Common myeloid progenitor, CD34-positive (primary cell): ENCODE results near the gene LIPH.

Experiments
- CTCF ChIA-PET: fragments of 350-600 bp; sonication (Branson Sonifier 250); formaldehyde crosslinking; loops from one replicate; lab custom pipeline; 2021; ENCODE audit warnings: antibody characterized with exemption; lab: Charles Lee
- POLR2A ChIA-PET: fragments of 350-600 bp; sonication (Branson Sonifier 250); formaldehyde crosslinking; loops from one replicate; lab custom pipeline; 2021; ENCODE audit warnings: antibody characterized with exemption; lab: Charles Lee
- DNase-seq, 3 donors: peaks; one replicate each; pipeline versions ENCODE4 v3.0.0 to v3.0.0-alpha.2; 2013
- H3K27ac ChIP-seq, 2 experiments: 1 replicate in 1 of 2; 2 replicates in 1 of 2; pipeline ENCODE4 v1.7.0; 2013; ENCODE audit warnings: inconsistent platforms in 2 of 2, low read length in 2 of 2, mild to moderate bottlenecking in 2 of 2, low read depth in 1 of 2, moderate library complexity in 1 of 2; ENCODE audit not compliant: severe bottlenecking in 2 of 2, insufficient read depth in 1 of 2, poor library complexity in 1 of 2
- H3K27me3 ChIP-seq, 5 experiments: replicated peaks in 2 of 5; 1 replicate in 3 of 5; 2 replicates in 2 of 5; pipeline versions ENCODE4 v1.6.1 to v1.7.0; 2013; ENCODE audit warnings: low read length in 4 of 5, mild to moderate bottlenecking in 2 of 5, moderate library complexity in 2 of 5, inconsistent platforms in 1 of 5; ENCODE audit not compliant: insufficient read depth in 5 of 5, control insufficient read depth in 4 of 5
- H3K36me3 ChIP-seq, 4 experiments: 1 replicate in 2 of 4; 2 replicates in 2 of 4; pipeline versions ENCODE4 v1.6.1 to v1.7.0; 2013; ENCODE audit warnings: low read length in 3 of 4, control low read depth in 1 of 4, mild to moderate bottlenecking in 1 of 4; ENCODE audit not compliant: control insufficient read depth in 4 of 4, insufficient read depth in 4 of 4
- H3K4me1 ChIP-seq, 4 experiments: 1 replicate in 3 of 4; 2 replicates in 1 of 4; pipeline versions ENCODE4 v1.6.1 to v1.7.1; 2013; ENCODE audit warnings: low read length in 3 of 4, mild to moderate bottlenecking in 3 of 4, control low read depth in 1 of 4, inconsistent platforms in 1 of 4, moderate library complexity in 1 of 4; ENCODE audit not compliant: control insufficient read depth in 4 of 4, insufficient read depth in 4 of 4; ENCODE audit errors: control extremely low read depth in 1 of 4
- H3K4me3 ChIP-seq, 7 experiments: 1 replicate in 4 of 7; 2 replicates in 3 of 7; pipeline versions ENCODE4 v1.5.1 to v1.7.0; 2013; ENCODE audit warnings: mild to moderate bottlenecking in 7 of 7, low read length in 6 of 7, moderate library complexity in 6 of 7, inconsistent platforms in 2 of 7, low read depth in 2 of 7, control low read depth in 1 of 7; ENCODE audit not compliant: insufficient read depth in 4 of 7, control insufficient read depth in 1 of 7; ENCODE audit errors: extremely low read depth in 1 of 7
- H3K9me3 ChIP-seq, 5 experiments: 1 replicate in 4 of 5; 2 replicates in 1 of 5; pipeline versions ENCODE4 v1.6.1 to v1.7.1; 2013; ENCODE audit warnings: low read length in 4 of 5, mild to moderate bottlenecking in 2 of 5, inconsistent platforms in 1 of 5, low read depth in 1 of 5, moderate library complexity in 1 of 5; ENCODE audit not compliant: control insufficient read depth in 4 of 5, insufficient read depth in 2 of 5; ENCODE audit errors: control extremely low read depth in 1 of 5
- WGBS: methylation state at CpG from one replicate; pipeline ENCODE4 v1.1.5; 2013; ENCODE audit not compliant: insufficient coverage; 5-methylcytosine and 5-hydroxymethylcytosine counted together

The LIPH gene

GRCh38 chr3:185465471-185465870, 86.9 kb downstream of the LIPH start:
- Histone ChIP-seq H3K36me3 (no peaks in the 10 kb centered on the region), H3K4me1 (no peaks in the 10 kb centered on the region), H3K27ac (no peak overlapping the region), H3K4me3 (no peak overlapping the region), H3K27me3 (no peaks in the 10 kb centered on the region), H3K9me3 (no peaks in the 10 kb centered on the region)
- POLR2A ChIA-PET: no interaction called here
- DNase-seq: no peak
- CTCF ChIA-PET: interaction anchor here (2.4 kb wide), 1 partner anchor 94 kb away, joined by 6 read pairs; no protein-coding TSS in a partner anchor
- WGBS: 98% methylated on average over 9 of the region's 9 CpGs

GRCh38 chr3:185460719-185461350, 91.6 kb downstream of the LIPH start:
- Histone ChIP-seq H3K4me3 (no peak overlapping the region), H3K27me3 (no peaks in the 10 kb centered on the region), H3K27ac (no peak overlapping the region), H3K4me1 (no peaks in the 10 kb centered on the region), H3K36me3 (no peaks in the 10 kb centered on the region), H3K9me3 (no peaks in the 10 kb centered on the region)
- DNase-seq: peak; percentile 31 to 44 (median 36)
- WGBS: 100% methylated on average over 1 of the region's 6 CpGs
- ChIA-PET CTCF (interaction anchor here (0.7 to 3.0 kb wide), 13 partner anchors 9 to 116 kb away, joined by 3 to 10 read pairs (median 5); no protein-coding TSS in a partner anchor), POLR2A (no interaction called here)

- CTCF ChIA-PET: interaction anchor here (0.9 to 3.0 kb wide), 10 partner anchors 9 to 115 kb away, joined by 3 to 10 read pairs (median 5); no protein-coding TSS in a partner anchor
Observed at GRCh38 chr3:185460309-185460708, 92.1 kb downstream of the LIPH start.

GRCh38 chr3:185457376-185457775, 95.0 kb downstream of the LIPH start:
- Histone ChIP-seq H3K27ac (no peak overlapping the region), H3K27me3 (no peaks in the 10 kb centered on the region), H3K4me3 (no peak overlapping the region), H3K4me1 (no peaks in the 10 kb centered on the region), H3K36me3 (no peaks in the 10 kb centered on the region), H3K9me3 (no peaks in the 10 kb centered on the region)
- WGBS: 100% methylated on average over 1 of the region's 2 CpGs
- no peak for DNase-seq
- POLR2A ChIA-PET: no interaction called here
- CTCF ChIA-PET: interaction anchor here (1.6 kb wide), 1 partner anchor 118 kb away, joined by 4 read pairs; no protein-coding TSS in a partner anchor

More at GRCh38 chr3:185460309-185460708, 92.1 kb downstream of the LIPH start:
- Histone ChIP-seq H3K27ac (no peak overlapping the region), H3K36me3 (no peaks in the 10 kb centered on the region), H3K9me3 (no peaks in the 10 kb centered on the region), H3K27me3 (no peaks in the 10 kb centered on the region), H3K4me1 (no peaks in the 10 kb centered on the region), H3K4me3 (no peak overlapping the region)
- POLR2A ChIA-PET: no interaction called here
- DNase-seq: no peak
- 70% methylated on average over 4 of the region's 5 CpGs for WGBS
